GM18858 (cell line): Measurements from ENCODE around the gene CFAP298.

Experiments used
- ATAC-seq: cut with Tn5 transposase; IDR thresholded peaks from one replicate; pipeline ENCODE4 v1.9.1; 2021; ENCODE audit not compliant: unreplicated experiment

The CFAP298 gene

DNA sequence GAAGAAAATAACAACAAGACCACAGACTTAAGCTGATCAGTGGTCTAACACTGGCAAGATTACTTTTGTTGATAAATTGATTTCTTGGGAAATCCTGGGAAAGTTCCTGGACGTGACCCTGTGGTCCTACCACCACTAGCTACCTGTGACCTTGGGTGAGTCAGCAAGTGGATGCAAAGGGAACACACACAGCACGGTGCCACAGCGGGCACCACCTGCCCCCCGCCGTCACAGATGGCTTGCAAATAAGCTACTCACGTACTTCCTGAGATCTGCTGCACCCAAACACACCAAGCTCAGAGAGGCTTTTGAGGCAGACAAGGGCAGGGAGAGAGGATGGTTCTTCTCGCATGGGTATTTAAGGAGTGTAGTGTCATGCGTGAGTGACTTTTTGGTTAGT is 12.7 kb downstream of the CFAP298 start:
- ATAC-seq, result no peak

DNA sequence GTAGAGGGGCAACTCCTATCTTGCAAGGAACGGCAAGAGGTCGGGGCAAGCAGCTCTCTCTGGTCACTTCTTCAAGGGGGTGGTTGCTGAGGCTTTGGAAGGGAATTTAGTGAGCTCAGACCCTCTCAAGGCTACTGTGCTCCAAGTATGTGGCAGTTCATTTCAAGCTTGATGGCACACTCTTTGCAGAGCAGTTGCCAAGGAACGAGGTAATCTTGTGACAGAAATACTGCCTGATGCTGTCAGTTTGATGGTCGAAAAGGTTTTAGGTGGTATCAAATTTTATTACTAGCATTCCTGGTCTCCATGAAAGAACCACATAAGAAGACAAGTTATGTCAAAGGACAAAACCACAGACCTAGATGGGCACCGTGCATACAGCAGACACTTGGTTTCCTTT is 13.1 kb downstream of the CFAP298 start:
- ATAC-seq, result no peak

DNA sequence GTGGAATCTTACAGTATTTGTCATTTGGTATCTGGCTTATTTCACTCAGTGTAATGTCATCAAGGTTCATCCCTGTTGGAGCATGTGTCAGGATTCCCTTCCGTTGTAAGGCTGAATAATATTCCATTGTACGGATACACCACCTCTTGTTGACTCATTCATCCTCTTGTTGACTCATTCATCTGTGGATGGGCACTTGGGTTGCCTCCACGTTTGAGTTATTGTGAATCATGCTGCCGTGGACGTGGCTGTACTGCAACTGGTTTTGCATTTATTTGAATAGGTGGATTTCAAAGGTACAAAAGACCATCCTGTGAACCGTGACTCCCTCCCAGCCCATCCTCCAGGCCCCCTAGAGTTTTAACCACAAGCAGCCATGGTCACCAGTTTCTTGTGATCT is 15.0 kb downstream of the CFAP298 start:
- no peak for ATAC-seq

DNA sequence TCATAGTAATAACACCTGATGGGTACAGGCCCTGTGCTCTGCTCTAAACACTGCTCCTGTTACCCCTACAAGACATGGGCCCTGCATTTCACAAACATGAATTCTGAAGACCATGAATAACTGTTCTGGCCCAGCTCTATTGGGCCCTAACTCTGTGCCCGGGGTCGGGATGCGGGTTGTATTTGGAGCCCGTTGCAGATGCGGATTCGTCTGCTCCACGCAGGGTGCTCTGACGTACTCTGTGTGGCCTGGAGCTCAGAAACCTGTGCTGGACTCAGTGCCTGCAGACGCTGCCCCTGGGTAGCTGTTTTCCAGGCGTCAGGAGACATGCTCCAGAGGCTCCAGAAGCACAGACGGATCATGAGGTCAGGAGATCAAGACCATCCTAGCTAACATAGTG is 16.7 kb downstream of the CFAP298 start:
- no peak for ATAC-seq

DNA sequence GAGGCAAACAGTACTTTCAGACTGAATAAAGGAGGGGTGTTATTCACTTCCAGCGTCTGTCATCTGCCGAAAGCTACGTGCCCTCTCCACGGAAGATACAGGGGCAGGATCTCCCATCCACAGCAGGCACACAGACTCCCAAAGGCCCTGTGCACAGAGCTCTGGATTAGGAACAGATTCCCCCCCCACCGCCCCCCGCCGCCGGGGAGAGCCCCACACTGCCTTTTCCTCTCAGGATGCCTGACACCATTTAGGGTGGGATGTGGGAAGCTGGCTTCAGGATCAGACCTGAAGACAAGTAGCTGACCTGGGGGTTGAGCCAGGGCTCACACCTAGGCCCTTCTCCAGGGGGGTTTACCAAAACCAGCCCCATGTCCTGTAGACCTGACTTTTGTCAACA is 18.5 kb downstream of the CFAP298 start:
- no peak for ATAC-seq

DNA sequence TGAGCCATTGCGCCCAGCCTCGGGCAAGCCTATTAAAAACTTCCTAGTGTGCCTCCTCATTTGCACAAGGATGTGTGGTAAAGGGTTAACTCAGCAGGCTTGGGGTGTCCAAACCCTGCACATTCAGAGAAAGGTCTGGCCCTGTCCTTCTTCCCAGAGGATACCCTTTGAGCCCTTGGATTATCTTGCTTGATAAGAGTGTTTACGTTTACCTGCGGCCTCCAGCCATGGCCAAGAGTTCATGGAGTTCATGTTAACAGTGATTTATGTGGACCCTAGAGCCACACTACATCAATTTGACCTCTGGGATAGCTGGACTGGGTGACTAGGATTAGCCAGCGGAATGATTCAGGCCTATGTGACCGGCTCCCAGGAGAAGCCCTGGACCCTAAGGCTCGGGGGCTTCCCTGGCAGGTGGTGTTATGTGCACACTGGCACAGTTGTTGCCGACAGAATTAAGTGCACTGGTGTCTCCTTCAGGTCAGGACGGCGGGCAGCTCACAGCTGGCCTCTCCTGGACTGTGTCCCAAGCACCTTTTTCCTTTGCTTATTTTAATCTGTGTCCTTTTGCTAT is 19.2 kb downstream of the CFAP298 start:
- no peak for ATAC-seq

DNA sequence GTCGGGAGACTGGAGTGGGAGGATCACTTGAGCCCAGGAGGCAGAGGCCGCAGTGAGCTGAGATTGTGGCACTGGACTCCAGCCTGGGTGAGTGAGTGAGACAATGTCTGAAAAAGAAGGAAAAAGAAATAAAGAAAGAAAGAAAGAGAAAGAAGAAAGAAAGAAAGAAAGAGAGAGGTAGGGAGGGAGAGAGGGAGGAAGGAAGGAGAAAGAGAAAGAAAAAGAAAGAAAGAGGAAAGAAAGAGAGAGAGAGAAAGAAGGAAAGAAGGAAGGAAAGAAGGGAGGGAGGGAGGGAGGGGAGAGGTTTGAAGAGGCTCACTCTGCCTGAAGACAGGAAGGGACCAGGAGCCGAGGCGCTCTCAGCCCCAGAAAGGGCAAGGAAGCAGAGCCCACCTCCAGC is 22.0 kb downstream of the CFAP298 start:
- no peak for ATAC-seq

DNA sequence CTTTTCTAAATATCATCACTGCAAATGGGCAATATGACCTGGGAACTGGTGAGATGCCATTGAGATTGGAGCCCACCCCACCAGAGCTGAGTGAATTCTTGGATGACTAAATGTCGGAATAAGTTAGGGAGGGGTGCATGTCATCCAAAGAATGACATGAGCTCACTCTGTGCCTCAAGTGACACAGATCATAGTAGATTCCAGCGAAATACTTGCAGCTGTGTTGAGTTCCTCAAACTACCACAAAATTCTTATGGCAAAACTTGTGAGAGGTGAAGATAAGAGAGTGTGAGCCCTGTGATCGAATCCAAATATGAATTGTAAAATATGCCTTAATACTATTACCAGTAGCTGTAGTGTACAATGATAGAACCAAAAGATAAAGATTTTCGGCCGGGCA is 24.5 kb downstream of the CFAP298 start:
- ATAC-seq, result no peak

DNA sequence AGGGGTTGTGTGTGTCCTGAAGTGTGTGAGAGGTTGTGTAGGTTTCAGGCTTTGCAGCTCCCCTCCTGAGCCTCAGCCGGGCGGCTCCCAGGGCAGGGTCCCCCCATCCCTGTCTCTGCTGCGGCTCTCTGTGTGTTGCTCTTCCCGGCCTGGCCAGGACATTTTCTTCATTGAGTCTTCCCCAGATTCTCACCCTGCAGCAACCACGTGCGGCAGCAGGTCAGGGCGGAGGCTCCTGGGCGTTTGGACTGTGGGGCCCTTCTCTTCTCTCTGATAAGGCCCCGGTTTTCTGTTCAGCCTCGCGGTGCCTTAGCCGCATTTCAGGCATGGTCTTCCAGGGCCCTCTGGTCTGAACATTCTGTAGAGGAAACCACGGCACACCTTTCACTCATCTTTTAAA is 25.1 kb downstream of the CFAP298 start:
- ATAC-seq, result no peak

DNA sequence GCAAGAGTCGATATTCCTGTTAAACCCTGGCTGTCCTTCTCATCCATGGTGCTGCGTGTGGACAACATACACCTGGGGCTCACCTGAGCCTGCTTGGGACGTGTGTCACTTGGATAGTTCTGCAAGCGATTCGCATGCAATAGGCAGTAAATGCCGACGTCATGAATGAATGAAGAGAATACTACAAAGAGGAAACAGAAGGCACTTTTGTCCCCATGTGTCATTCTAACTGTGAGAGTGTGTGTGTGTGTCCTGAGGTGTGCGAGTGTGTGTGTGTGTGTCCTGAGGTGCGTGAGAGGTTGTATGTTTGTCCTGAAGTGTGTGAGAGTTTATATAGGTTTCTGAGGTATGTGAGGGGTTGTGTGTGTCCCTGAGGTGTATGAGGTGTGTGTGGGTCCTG is 26.2 kb downstream of the CFAP298 start:
- no peak for ATAC-seq

DNA sequence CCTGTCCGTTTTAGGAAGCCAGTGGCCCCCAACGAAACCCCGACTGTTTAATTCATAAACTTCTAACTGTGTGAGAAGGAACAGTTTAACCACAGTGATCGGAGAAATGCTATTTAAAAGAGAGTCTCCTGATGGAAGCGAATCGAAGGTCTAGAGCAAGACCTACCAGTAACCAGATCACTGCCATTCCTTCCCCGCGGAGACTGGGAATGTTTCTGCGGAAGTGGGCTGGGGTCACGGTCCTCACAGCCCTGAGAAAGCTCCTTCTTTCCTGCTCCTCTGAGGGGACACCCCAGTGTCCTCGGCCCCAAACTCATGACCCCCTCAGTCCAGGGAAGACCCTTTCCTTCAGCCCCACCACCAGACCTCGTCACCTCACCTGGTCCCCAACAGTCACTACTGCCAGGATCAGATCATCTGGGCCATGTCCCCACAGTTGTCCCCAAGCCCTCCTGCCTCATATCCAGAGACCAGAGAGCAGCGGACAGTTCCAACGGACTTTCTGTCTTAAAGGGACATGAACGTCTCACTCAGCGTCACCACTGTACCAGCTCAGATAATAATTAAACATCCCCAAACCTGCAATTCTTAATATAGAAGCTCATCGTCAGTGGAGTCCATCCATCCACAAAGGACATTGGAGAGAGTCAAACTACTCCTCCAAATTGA is 27.0 kb downstream of the CFAP298 start, which contains the start of gene TCP10L:
Gene TCP10L, minus strand, starts transcription at position 482 of the 669 bp plus-strand sequence. CDS start 1,219 bp downstream, outside the sequence.
- no peak for ATAC-seq

DNA sequence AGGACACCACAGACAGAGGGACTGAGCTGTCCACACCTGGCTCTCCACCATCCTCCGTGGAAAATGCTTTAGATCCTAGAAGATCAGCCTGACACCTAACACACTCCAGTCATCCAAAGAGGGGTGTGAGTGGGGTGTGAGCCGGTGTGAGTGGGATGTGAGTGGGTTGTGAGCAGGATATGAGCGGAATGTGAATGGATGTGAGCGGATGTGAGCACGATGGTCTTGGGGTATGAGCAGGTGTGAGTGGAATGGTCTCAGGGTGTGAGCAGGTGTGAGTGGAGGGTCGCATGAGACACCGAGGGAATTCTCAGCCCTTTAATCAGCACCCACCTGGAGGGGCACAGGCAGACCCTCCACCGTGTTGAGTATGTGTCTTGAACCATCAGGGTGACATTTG is 27.7 kb downstream of the CFAP298 start:
- no peak for ATAC-seq

DNA sequence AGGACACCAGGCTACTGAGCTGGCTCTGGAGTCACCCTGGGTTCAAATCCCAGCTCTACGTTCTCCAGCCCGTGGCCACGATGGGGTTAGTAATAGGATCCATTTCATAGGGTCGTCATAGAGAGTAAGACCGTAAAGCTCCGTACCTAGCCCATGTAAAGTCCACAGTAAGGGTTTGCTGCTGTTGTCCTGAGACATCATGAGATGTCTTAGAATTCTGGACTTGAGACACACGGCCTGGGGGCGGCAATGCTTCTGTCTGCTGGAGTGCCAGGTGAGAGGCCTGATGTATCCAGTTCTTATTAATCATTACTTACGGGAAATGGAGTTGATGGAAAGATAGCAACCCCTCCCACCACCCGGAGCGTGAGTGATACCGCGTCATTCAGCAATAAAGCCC is 30.4 kb downstream of the CFAP298 start:
- ATAC-seq, result no peak

DNA sequence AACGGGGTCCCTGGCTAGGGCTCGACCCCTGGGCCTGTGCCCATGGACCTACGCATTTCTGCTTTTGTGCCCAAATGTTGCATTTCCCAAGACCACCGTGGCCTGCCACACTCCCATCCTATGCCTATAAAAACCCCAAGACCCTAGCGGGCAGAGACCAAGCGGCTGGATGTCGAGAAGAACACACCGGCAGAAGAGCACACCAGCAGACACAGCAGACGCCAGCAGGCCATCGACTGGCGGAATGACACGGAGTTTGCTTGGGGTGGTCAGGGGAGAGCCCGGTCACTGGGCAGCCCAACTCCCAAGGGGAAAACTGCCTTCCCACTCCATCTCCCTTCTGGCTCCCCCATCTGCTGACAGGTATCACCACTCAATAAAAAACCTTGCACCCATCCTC is 31.2 kb downstream of the CFAP298 start:
- ATAC-seq, result no peak

DNA sequence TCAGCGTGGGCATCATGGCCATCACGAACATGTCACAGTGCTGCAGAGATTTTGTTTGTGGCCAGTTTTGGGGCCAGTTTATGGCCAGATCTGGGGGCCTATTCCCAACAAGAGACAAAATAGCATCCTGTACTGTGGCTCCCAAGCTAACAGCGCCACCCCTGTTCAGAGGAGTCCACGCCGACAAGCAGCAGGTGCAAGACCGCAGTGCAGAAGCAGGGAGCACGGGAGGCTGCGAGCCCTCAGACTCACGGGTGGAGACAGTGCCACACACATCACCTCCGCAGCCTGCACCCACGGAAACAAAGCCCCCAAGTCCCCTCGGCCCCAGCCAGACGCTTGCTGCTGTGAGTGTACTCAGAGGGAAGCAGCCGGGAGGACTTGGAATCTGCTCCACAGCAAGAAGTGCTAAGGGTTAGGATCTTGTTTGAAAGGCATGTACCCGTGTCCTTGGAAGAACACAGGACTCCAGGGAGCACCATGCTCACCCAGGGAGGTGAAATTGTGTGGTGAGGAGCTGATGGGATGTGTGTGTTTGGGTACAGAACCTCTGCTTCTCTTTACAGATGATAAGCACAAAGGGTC is 34.0 kb downstream of the CFAP298 start:
- no peak for ATAC-seq

DNA sequence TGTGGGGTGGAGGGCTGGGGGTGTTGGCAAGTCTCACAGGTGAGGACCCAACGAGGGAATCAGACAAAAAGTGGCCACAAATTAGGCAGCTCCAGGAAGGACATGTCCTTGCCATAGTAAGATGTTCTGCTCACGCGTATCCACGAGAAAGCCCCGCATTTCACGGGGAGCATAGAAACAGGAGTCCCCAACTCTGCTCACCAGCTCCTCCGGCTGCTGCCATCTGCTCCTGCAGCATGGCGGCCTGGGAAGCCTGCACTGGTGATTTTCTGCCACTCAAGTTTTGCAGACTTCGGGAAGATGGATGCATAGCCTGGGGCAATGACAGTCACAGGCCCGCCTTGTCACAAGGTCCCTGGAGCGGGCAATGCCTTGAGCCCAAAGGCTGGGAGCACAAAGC is 36.2 kb downstream of the CFAP298 start:
- ATAC-seq, result no peak

DNA sequence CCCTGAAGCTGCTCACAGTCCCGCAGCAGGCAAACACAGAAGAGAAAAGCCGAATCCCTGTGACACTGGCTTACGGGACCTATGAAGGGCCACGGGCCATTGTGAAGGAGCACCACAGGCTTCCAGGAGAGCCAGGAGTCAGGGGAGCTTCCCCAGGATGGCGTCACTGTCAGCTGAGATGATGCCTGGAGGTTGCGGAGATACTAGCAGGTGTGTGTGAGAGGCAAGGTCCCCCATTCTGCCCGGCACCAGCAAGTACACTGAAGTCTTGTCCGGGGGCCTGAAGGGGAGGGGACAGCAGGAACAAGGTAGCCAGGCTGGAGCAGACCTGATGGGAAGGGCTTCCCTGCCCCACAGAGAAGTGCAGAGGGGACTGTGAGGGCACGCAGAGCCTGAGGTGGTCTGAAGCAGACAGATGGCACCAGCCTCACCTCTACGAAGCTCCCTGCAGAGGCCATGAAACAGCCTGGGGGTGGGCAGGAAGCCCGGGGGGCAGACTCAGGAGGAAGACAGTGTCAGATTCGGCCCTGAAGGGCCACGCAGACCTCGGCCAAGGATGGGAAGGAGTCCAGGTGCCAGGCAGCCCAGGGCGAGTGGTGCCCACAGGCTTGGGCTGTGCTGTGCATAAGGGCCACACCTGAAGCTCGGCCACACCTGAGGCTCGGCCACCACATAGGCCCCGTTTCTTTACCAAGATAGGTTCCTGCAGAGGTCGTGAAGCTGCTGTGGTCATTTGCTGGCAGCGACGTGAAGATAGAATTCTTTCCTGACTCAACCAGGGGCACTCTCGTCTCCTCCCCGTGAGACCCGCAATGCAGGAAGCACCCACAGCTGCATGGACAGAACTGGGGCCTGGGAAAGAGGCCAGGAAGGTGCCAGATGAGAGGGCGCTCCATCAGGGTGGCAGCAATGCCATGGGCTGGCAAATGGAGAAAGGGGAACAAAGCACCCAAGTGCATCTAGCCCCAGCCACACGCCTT is 36.9 kb downstream of the CFAP298 start:
- no peak for ATAC-seq

DNA sequence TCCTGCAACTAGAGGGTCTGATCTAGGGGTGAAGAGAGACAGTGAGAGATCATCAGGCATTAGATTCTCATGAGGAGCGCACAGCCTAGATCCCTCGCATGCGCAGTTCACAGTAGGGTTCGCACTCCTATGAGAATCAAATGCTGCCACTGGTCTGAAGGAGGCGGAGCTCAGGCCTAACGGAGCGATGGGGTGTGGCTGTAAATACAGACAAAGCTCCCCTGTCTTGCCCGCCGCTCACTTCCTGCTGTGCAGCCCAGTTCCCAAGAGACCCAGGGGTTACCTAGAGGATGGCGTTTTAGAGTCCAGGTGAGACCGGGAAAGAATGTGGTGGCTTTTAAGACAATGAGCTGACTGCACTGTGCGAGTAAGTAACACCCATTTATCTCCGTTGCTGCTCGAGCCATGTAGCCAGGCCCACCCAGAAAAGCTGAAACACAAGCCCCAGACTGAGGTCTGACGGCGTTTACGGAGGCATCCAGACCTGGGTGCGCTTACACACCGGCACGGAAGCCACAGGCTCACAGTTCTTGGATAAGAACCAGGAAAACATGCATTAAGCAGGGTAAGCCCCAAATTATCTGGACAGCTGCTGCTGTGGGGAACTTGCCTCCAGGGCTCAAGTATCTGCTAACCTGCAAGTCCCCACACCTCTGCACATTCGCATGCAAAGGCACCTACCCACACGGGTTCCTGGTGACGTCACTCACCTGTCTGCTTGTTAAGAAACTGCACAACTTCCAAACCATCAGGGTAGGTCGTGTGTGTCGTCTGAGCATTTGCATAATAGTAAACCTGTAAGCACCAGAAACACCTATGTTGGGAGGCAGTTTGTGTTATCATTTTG is 39.4 kb downstream of the CFAP298 start:
- no peak for ATAC-seq

DNA sequence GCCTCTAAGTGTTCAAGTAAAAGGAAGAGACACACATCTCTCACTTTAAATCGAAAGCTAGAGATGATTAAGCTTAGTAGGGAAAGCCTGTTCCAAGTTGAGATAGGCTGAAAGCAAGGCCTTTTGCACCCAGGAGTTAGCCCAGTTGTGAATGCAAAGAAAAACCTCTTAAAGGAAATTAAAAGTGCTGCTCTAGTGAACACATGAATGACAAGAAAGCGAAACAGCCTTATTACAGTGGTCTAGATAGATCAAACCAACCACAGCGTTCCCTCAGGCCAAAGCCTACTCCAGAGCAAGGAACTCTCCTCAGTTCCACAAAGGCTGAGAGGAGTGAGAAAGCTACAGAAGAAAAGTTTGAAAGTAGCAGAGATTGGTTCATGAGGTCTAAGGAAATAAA is 41.7 kb downstream of the CFAP298 start:
- ATAC-seq, result no peak
